OCI-LY1 (cell line): ENCODE data around the gene SEMA3D.

Experiments
- H2AFZ ChIP-seq: fragments of 200-600 bp; sonication (generic), shearing (Covaris generic); 2 replicates; pipeline ENCODE4 v1.6.0; 2014; ENCODE audit warnings: antibody characterized with exemption, mild to moderate bottlenecking, low read length
- H3F3A ChIP-seq: fragments of 200-600 bp; sonication (generic), shearing (Covaris generic); 2 replicates; pipeline ENCODE4 v1.6.0; 2014; ENCODE audit warnings: mild to moderate bottlenecking, antibody characterized with exemption, low read length, moderate library complexity; ENCODE audit not compliant: insufficient read depth
- H3K27ac ChIP-seq: fragments of 200-600 bp; sonication (generic); 2 replicates; pipeline ENCODE4 v1.5.1; 2014; ENCODE audit warnings: low read length, mixed run types, mild to moderate bottlenecking, low read depth; ENCODE audit not compliant: poor library complexity, severe bottlenecking
- H3K27me3 ChIP-seq: fragments of 200-600 bp; sonication (generic); 2 replicates; pipeline ENCODE4 v1.6.0; 2014; ENCODE audit warnings: antibody characterized with exemption, mild to moderate bottlenecking, low read length, moderate library complexity; ENCODE audit not compliant: insufficient read depth
- H3K36me3 ChIP-seq: fragments of 200-600 bp; sonication (generic); 2 replicates; pipeline ENCODE4 v1.6.1; 2014; ENCODE audit warnings: mild to moderate bottlenecking, antibody characterized with exemption, low read length, moderate library complexity, mixed read lengths; ENCODE audit not compliant: insufficient read depth
- H3K4me1 ChIP-seq: fragments of 200-600 bp; sonication (generic); 2 replicates; pipeline ENCODE4 v1.5.1; 2014; ENCODE audit warnings: mild to moderate bottlenecking, low read length, moderate library complexity; ENCODE audit not compliant: insufficient read depth, severe bottlenecking
- H3K4me2 ChIP-seq: fragments of 200-600 bp; sonication (generic), shearing (Covaris generic); 2 replicates; pipeline ENCODE4 v1.6.1; 2014; ENCODE audit warnings: low read length
- H3K4me3 ChIP-seq: fragments of 200-600 bp; sonication (generic); 2 replicates; pipeline ENCODE4 v1.5.1; 2014; ENCODE audit warnings: low read length, low read depth, mild to moderate bottlenecking, mixed read lengths; ENCODE audit not compliant: poor library complexity, severe bottlenecking
- H3K79me2 ChIP-seq: fragments of 200-600 bp; shearing (Covaris generic); 2 replicates; pipeline ENCODE4 v1.6.1; 2016; ENCODE audit warnings: mixed run types, low read length, mixed read lengths; ENCODE audit not compliant: insufficient read depth
- H3K9ac ChIP-seq: fragments of 200-600 bp; sonication (generic), shearing (Covaris generic); 2 replicates; pipeline ENCODE4 v1.6.1; 2014; ENCODE audit warnings: mild to moderate bottlenecking, low read length, mixed read lengths
- H3K9me2 ChIP-seq: fragments of 200-600 bp; sonication (generic), shearing (Covaris generic); 2 replicates; pipeline ENCODE4 v1.6.1; 2014; ENCODE audit warnings: low read depth, mild to moderate bottlenecking, low read length, mixed read lengths
- H3K9me3 ChIP-seq: fragments of 200-600 bp; shearing (Covaris generic); 2 replicates; pipeline ENCODE4 v1.6.1; 2014; ENCODE audit warnings: low read length, mixed read lengths
- H4K20me1 ChIP-seq: fragments of 200-600 bp; sonication (generic), shearing (Covaris generic); 2 replicates; pipeline ENCODE4 v1.6.0; 2016; ENCODE audit warnings: mild to moderate bottlenecking, low read length; ENCODE audit not compliant: insufficient read depth
- CTCF ChIP-seq: fragments of 200-600 bp; sonication (generic), shearing (Covaris generic); IDR thresholded peaks from 2 replicates; pipeline ENCODE4 v1.5.1; 2017; ENCODE audit warnings: mild to moderate bottlenecking, antibody characterized with exemption, low read length, moderate library complexity, mixed read lengths
- EZH2 ChIP-seq: fragments of 200-600 bp; sonication (generic), shearing (Covaris generic); IDR thresholded peaks from 2 replicates; pipeline ENCODE4 v1.8.0; 2017; ENCODE audit warnings: borderline replicate concordance, mixed run types, mild to moderate bottlenecking, antibody characterized with exemption, low read length, moderate library complexity, mixed read lengths

The SEMA3D gene

DNA sequence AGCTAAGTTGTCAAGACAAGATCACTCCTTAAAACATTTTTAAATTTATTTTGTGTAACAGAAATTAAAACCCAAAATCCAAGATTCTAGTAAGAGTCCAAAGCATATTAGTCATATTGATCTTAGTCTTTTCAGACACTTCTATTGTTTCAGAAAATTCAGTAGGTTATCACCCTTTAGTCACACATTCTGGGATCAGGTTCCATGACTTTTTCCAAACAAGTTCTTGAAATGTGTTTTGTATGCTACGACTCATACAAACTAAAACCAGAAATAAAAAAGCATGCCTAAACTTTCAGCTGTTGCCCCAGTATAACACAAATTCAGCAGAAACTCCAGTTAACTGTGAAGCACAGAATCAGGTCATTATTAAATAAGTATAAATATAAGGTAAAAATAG lies 10.7 kb downstream of the SEMA3D start:
- Histone ChIP-seq H3K4me2 (no peak overlapping the region), H3K4me3 (no peak overlapping the region), H3K9me3 (no peaks in the 10 kb centered on the region), H3K27ac (no peak overlapping the region), H3K79me2 (no peaks in the 10 kb centered on the region), H2AFZ (no peak overlapping the region), H3K27me3 (no peaks in the 10 kb centered on the region), H3K9ac (no peak overlapping the region), H3K36me3 (no peaks in the 10 kb centered on the region), H3K4me1 (no peaks in the 10 kb centered on the region), H3F3A (no peaks in the 10 kb centered on the region), H3K9me2 (0 out of 2 replicates have a peak, but pooled peaks cover 3% of the 10 kb centered on the region), H4K20me1 (no peaks in the 10 kb centered on the region; the same call in 1 of the 2 replicates)
- TF ChIP-seq EZH2 (no peak), CTCF (no peak)

GRCh38 chr7:85175217-85175616 lies 11.6 kb downstream of the SEMA3D start:
- Histone ChIP-seq H3K4me1 (no peaks in the 10 kb centered on the region), H3K4me2 (no peak overlapping the region)
- TF ChIP-seq EZH2, result no peak
- no peak for TF ChIP-seq CTCF

GRCh38 chr7:85172530-85172941 lies 14.3 kb downstream of the SEMA3D start:
- Histone ChIP-seq H4K20me1 (no peaks in the 10 kb centered on the region; the same call in 1 of the 2 replicates), H3K27me3 (no peaks in the 10 kb centered on the region), H3K79me2 (no peaks in the 10 kb centered on the region), H3K4me1 (no peaks in the 10 kb centered on the region), H3K9me2 (no peaks in the 10 kb centered on the region), H3K36me3 (no peaks in the 10 kb centered on the region), H3K9me3 (no peaks in the 10 kb centered on the region), H3K27ac (no peak overlapping the region), H2AFZ (no peak overlapping the region), H3K4me3 (no peak overlapping the region), H3K4me2 (no peak overlapping the region), H3F3A (no peaks in the 10 kb centered on the region), H3K9ac (no peak overlapping the region)
- TF ChIP-seq EZH2 (no peak), CTCF (no peak)

More at GRCh38 chr7:85175217-85175616, 11.6 kb downstream of the SEMA3D start:
- H4K20me1 ChIP-seq, result no peaks in the 10 kb centered on the region; the same call in 1 of the 2 replicates
- H3K9ac ChIP-seq, result no peak overlapping the region
- H3K9me2 ChIP-seq, result no peaks in the 10 kb centered on the region
- no peak overlapping the region for H2AFZ ChIP-seq
- no peaks in the 10 kb centered on the region for H3K79me2 ChIP-seq
- H3K4me3 ChIP-seq, result no peak overlapping the region
- H3F3A ChIP-seq, result no peaks in the 10 kb centered on the region
- no peaks in the 10 kb centered on the region for H3K36me3 ChIP-seq
- no peaks in the 10 kb centered on the region for H3K27me3 ChIP-seq
- H3K27ac ChIP-seq, result no peak overlapping the region
- no peaks in the 10 kb centered on the region for H3K9me3 ChIP-seq
